ENCODE measurements around the gene RBMS1. TPM values are rescaled to one million over a fixed set of nuclear protein-coding genes. Genes with fewer than 3 reads are reported as not detected.

RBMS1 gene
- total and polyA plus RNA-seq, 2 of the 13 experiments (the other 11 are each of a cell fraction or from before 2014, with no cell fraction given) = 55.5 to 110 TPM

DNA sequence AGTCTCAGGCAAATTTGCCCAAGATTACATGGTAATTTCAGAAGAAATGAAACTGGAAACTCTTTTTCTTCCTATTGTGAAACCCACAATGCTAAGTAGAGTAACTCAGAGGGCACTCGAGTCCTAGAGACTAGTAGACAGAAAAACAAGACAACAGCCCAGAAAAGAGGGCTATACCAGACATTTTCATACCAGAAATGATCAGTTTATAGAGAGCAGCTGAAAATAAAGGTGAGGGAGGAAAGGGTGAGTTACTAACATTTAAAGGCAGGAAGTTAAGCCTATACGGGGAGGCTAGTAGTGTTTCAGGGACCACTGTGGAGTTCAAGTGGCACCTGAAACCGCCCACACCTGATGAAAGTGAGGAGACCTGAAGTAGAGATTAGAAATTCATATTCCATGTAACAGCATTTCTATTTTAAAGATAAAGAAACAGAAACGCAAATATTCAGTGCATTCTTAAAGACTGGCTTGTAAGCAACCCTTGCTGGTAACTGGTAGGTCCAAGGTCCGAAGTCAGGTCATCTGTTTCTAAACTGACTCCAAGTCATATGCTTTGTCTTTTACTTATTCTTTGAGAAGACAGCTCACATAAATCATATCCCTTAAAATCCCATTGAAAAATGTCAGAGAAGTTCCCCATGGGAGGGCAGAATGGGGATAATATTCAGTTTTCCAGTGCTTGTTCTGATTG, 148.4 kb downstream of the RBMS1 start:
- Histone ChIP-seq H3K9ac (ENCODE audit: insufficient read depth, low read depth, low read length) (no peak overlapping the region), H3K27ac (ENCODE audit: extremely low read length, insufficient read depth, low read length) (no peak overlapping the region), H3K4me3 (replicated peaks in 1 of 3; ENCODE audit: insufficient read depth in 1 of 3, low read depth in 2 of 3, low read length in 3 of 3) (no peak overlapping the region), H3K4me1 (ENCODE audit: insufficient read depth, low read length) (peaks cover 12% of the 10 kb centered on the region), H3K9me3 (ENCODE audit: low read length) (no peaks in the 10 kb centered on the region), H3K27me3 (ENCODE audit: control insufficient read depth in 1 of 2, insufficient read depth in 2 of 2, low read length in 2 of 2) (no peaks in the 10 kb centered on the region), H3K79me2 (ENCODE audit: insufficient read depth, low read length) (peaks cover 7% of the 10 kb centered on the region), H3K4me2 (ENCODE audit: low read depth, low read length) (no peak overlapping the region), H4K20me1 (ENCODE audit: insufficient read depth, low read length) (0 out of 2 replicates have a peak, but pooled peaks cover 4% of the 10 kb centered on the region), H2AFZ (ENCODE audit: low read length) (no peak overlapping the region), H3K36me3 (replicated peaks in 1 of 2; ENCODE audit: control insufficient read depth in 1 of 2, insufficient read depth in 2 of 2, low read length in 2 of 2) (peaks cover 4 to 5% of the 10 kb centered on the region in 2 experiments; a peak in 3 of 5 replicates)
- WGBS (ENCODE audit: low lambda C conversion rate) = 94% methylated on average over 5 of the region's 5 CpGs
- TF ChIP-seq RAD51 (IDR thresholded peaks at IDR 0.05; ENCODE audit: borderline replicate concordance) = no peak
- TF ChIP-seq ELF1 (CRISPR knock-in tag; IDR thresholded peaks at IDR 0.05) = no peak
- no peak for TF ChIP-seq ZNF850 (CRISPR knock-in tag; conservative IDR thresholded peaks at IDR 0.05)
- 0 out of 2 replicates have a peak, but pooled peaks have one; percentile 14 for TF ChIP-seq ZNF615 (CRISPR knock-in tag; IDR thresholded peaks at IDR 0.05; ENCODE audit: borderline replicate concordance)
- ATAC-seq (no peak), FAIRE-seq (no peak), DNase-seq (ENCODE audit: low spot score) (no peak)
- in situ Hi-C loops (cut with HindIII; ENCODE audit: extremely low pct_ligation_motif_present, low pct_unique_long_range_greater_than_20kb) (no loop called here), intact Hi-C loops (cut with micrococcal nuclease; ENCODE audit: unreplicated experiment) (no loop called here)
- POLR2A ChIA-PET = no interaction called here
- CTCF ChIA-PET (ENCODE audit: low intra/inter-chr PET ratio, low total read pairs) = no interaction called here
- BruUV-seq (replicated peaks) = no TSS peak

DNA sequence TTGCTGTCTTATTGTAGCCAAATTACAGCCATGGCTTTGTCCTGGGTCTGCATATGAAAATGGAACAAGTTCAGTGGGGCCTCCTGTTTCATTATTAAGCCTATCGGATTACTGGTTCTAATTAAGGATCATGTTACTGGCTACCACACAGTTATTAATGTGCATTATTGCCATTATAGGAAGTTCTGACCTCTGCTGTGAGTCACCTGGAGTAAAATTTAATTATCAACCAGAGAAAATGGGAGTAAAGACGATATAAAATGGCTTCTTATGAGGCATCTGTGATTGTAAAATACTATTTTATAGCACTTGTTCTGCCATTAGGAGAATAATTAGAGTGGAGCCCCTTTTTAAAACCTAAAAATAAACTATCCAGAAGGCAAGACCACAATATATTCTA, 150.2 kb downstream of the RBMS1 start:
- TF ChIP-seq, protein P1, sequence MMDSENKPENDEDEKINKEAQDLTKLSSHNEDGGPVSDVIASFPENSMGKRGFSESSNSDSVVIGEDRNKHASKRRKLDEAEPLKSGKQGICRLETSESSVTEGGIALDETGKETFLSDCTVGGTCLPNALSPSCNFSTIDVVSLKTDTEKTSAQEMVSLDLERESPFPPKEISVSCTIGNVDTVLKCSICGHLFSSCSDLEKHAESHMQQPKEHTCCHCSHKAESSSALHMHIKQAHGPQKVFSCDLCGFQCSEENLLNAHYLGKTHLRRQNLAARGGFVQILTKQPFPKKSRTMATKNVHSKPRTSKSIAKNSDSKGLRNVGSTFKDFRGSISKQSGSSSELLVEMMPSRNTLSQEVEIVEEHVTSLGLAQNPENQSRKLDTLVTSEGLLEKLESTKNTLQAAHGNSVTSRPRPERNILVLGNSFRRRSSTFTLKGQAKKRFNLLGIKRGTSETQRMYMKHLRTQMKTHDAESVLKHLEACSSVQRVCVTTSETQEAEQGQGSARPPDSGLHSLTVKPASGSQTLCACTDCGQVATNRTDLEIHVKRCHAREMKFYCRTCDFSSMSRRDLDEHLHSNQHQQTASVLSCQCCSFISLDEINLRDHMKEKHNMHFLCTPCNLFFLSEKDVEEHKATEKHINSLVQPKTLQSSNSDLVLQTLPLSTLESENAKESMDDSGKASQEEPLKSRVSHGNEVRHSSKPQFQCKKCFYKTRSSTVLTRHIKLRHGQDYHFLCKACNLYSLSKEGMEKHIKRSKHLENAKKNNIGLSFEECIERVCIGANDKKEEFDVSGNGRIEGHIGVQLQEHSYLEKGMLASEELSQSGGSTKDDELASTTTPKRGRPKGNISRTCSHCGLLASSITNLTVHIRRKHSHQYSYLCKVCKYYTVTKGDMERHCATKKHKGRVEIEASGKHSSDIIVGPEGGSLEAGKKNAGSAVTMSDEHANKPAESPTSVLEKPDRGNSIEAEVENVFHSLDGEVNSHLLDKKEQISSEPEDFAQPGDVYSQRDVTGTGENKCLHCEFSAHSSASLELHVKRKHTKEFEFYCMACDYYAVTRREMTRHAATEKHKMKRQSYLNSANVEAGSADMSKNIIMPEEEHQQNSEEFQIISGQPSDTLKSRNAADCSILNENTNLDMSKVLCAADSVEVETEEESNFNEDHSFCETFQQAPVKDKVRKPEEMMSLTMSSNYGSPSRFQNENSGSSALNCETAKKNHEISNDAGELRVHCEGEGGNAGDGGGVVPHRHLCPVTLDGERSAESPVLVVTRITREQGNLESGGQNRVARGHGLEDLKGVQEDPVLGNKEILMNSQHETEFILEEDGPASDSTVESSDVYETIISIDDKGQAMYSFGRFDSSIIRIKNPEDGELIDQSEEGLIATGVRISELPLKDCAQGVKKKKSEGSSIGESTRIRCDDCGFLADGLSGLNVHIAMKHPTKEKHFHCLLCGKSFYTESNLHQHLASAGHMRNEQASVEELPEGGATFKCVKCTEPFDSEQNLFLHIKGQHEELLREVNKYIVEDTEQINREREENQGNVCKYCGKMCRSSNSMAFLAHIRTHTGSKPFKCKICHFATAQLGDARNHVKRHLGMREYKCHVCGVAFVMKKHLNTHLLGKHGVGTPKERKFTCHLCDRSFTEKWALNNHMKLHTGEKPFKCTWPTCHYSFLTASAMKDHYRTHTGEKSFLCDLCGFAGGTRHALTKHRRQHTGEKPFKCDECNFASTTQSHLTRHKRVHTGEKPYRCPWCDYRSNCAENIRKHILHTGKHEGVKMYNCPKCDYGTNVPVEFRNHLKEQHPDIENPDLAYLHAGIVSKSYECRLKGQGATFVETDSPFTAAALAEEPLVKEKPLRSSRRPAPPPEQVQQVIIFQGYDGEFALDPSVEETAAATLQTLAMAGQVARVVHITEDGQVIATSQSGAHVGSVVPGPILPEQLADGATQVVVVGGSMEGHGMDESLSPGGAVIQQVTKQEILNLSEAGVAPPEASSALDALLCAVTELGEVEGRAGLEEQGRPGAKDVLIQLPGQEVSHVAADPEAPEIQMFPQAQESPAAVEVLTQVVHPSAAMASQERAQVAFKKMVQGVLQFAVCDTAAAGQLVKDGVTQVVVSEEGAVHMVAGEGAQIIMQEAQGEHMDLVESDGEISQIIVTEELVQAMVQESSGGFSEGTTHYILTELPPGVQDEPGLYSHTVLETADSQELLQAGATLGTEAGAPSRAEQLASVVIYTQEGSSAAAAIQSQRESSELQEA (CRISPR knock-in tag; IDR thresholded peaks at IDR 0.05; ENCODE audit: not compliant biosample characterization) = no peak
- TF ChIP-seq AGO1 (IDR thresholded peaks at IDR 0.05; ENCODE audit: low read depth, low read length, poor library complexity, severe bottlenecking) (no peak), ZNF225 (CRISPR knock-in tag; IDR thresholded peaks at IDR 0.05) (no peak), IKZF1 (IDR thresholded peaks at IDR 0.05) (no peak), HES4 (CRISPR knock-in tag; IDR thresholded peaks at IDR 0.05; ENCODE audit: borderline replicate concordance) (no peak), MATR3 (CRISPR knock-in tag; IDR thresholded peaks at IDR 0.05) (no peak), ZNF331 (CRISPR knock-in tag; IDR thresholded peaks at IDR 0.05) (no peak)
- Histone ChIP-seq H3K79me2 (ENCODE audit: insufficient read depth, low read length) (peaks cover 9% of the 10 kb centered on the region), H4K20me1 (ENCODE audit: insufficient read depth, low read length) (0 out of 2 replicates have a peak, but pooled peaks cover 4% of the 10 kb centered on the region), H3K4me3 (replicated peaks in 1 of 3; ENCODE audit: insufficient read depth in 1 of 3, low read depth in 2 of 3, low read length in 3 of 3) (no peak overlapping the region), H3K4me1 (ENCODE audit: insufficient read depth, low read length) (peaks cover 12% of the 10 kb centered on the region), H3K36me3 (replicated peaks in 1 of 2; ENCODE audit: control insufficient read depth in 1 of 2, insufficient read depth in 2 of 2, low read length in 2 of 2) (no peaks in the 10 kb centered on the region), H3K4me2 (ENCODE audit: low read depth, low read length) (no peak overlapping the region), H3K27ac (ENCODE audit: extremely low read length, insufficient read depth, low read length) (no peak overlapping the region), H3K9me3 (ENCODE audit: low read length) (no peaks in the 10 kb centered on the region), H3K9ac (ENCODE audit: insufficient read depth, low read depth, low read length) (no peak overlapping the region), H3K27me3 (ENCODE audit: control insufficient read depth in 1 of 2, insufficient read depth in 2 of 2, low read length in 2 of 2) (no peaks in the 10 kb centered on the region), H2AFZ (ENCODE audit: low read length) (no peak overlapping the region)
- WGBS (ENCODE audit: low lambda C conversion rate) = 97% methylated on average over 2 of the region's 2 CpGs
- CTCF ChIA-PET (ENCODE audit: low intra/inter-chr PET ratio, low total read pairs) = no interaction called here
- no peak for FAIRE-seq
- ATAC-seq = no peak
- DNase-seq (ENCODE audit: low spot score) = no peak
- in situ Hi-C loops (cut with HindIII; ENCODE audit: extremely low pct_ligation_motif_present, low pct_unique_long_range_greater_than_20kb) = no loop called here
- intact Hi-C loops (cut with micrococcal nuclease; ENCODE audit: unreplicated experiment) = no loop called here
- POLR2A ChIA-PET = no interaction called here
- BruUV-seq (replicated peaks) = no TSS peak

All from HepG2 (cell line).